NCI-H82 treated with DMSO at 0.1 percent for 48 hours (cell line): Measurements from ENCODE around the gene IREB2.
"Not testable (repeated sequence)": the region's sequence is repeated elsewhere in the genome, so short reads cannot be mapped to it uniquely, and the experiment has no call there.

ENCODE experiments used
- DNase-seq: peaks from one replicate; lab custom pipeline; 2025; ENCODE audit not compliant: unreplicated experiment; lab: John Stamatoyannopoulos, UW

Gene IREB2

DNA sequence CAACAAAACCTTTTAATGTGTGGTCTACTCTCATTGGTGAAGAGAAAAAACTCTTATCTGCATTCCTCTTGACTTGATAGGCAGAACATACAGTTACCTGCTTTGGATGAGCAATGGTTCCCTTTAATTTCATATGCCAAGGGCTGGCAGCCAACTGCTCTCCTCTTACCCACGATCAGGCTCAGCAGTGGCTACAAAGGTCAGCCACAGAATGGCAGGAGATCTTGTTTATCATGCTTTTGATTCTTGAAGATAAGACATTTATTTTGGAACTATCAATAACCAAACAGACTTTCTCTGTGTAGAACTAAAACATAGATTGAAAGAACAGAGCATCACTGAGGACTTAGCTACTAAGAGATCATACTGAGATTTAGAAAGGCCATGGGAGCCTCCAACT, 6.1 kb upstream of the IREB2 start:
- DNase-seq: no peak

DNA sequence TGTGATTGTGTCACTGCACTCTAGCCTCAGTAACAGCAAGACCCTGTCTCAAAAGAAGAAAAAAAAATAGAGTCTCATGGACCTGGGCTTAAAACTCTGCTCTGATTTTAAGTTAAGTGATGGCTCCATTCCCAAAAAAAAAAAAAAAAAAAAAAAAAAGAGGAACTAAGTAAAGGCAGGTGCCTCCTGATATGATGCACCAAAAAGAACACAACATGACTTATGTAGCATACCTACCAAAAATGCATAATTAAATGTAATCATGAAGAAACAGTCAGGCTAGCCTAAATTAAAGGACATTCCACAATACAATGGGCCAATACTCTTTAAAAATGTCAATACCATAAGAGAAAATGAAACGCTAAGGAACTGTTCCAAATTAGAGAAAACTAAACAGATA, 5.4 kb upstream of the IREB2 start:
- no peak for DNase-seq

DNA sequence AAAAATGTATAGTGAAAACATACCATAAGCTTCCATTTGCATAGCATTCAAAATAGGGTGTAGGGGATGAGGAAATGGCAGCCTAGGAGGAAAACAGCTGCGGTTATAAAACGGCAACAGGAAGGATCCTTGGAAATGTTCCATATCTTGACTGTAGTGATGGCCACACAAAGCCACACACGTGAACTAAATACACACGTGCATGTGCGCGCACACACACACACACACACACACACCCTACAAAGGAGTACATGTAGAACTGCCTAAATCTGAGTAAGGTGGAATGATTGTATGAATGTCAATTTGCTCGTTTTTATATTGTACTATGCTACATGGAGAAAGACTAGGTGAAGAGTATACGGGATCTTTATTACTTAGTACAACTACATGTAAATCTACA, 3.9 kb upstream of the IREB2 start:
- no peak for DNase-seq

DNA sequence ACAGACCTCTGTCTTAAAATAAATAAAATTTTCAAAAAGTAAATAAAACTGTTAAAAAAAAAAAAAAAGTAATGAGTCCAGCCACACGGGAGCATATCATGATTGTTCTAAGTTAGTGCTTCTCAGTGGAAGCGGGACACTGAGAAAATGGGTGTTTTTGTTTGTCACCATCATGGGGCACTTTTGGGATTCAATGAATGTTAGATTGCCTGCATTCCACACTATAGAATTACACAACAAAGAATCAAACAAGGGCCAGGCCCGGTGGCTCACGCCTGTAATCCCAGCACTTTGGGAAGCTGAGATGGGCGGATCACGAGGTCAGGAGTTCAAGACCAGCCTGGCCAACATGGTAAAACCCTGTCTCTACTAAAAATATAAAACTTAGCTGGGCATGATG, 3.3 kb upstream of the IREB2 start:
- not testable (repeated sequence) for DNase-seq

DNA sequence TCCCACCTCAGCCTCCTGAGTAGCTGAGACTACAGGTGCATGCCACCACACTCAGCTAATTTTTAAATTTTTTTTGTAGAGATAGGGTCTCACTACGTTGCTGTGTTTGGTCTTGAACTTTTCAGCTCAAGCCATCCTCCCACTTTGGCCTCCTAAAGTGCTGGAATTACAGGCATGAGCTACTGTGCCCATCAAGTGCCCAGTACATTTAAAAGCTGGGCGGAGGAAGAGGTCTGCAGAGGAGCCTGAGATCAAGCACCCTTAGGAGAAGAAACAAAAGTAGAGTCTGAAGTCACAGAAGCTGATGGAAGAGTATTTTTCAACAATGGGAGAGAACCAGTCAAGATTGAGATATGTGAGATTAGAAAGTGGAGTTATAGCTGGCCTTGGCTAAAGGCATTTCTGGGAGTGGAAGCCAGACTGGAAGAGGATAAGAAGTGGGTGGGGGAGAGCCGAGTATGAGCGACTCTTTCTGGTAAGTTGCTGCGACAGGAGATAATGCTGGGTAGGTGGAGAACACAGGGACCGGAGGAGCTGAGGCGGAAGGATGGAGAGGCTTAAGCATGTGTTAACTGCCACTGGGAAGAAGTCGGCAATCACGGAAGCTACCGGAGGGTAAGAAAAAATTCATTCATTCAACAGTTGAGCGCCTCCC, 782 bp upstream of the IREB2 start:
- peak; percentile 60 for DNase-seq

DNA sequence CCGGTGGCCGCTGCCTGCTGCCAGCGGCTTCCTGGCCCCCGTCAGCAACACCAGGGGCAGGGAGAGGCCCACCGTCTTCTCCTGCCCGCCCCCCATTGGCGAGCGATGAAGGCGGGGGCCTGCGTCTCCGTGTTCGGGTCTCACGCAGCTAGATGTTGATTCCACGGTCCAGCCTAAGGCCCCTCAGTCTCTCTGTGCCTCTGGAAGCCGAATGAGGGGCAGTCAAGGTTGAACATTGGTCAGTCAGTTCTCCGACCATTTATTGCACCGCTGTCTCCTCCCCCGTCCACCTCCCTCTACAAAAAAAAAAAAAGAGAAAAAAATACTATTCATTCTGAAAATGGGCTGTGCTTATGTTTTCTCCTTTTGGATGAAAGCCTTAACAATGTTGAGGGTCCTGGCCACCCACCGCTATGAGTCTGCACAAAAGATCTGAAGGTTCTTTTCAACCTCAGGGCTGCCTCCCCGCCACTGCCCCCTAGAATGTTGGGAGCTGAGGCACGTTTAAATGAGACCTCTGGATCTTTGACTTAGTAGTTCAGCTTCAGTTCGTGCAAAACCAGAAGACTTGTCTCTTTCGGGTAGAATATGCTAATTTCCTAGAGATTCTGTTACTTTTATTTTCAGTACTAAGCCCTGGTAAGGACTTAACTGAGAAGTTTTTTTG, 736 bp downstream of the IREB2 start:
- DNase-seq: no peak

DNA sequence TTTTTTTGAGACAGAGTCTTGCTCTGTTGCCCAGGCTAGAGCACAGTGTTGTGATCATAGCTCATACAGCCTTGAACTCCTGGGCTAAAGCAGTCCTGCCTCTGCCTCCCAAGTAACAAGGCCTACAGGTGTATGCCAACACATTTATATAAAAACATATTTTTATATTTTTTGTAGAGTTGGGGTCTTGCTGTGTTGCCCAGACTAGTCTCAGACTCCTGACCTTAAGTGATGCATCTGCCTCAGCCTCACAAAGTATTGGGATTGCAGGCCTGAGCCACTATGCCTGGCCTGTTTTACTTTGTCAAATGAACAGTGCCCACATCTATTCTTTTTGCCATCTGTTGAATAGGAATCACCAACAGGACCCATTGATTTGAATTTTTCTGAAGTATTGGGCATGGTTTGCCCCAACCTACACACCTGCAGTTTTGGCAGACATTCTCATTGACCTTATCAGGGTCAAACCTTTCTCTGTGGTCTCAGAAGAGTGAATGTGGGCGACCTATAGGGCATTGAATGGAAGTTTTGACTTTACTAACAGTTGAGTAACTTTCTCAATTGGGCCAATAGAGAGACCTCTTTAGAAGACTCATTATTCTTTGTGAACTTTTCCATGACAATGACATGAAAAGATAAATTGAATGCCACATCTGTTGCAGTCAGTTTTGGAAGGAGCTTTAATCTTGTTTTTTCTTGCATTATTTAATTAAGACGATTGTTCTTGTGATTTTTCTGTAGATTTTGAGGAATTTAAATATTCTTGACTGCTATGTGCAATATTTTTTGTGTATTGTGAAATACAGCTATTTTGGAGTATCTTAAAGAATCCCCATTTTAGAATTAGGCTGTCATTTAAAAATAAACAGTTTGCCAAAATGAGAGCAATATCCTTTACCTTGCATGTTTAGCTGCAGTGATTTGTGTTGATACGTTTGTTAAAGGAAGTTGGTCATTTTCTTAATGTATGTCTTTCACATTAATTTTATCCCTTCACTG, 2.7 kb downstream of the IREB2 start:
- no peak for DNase-seq

DNA sequence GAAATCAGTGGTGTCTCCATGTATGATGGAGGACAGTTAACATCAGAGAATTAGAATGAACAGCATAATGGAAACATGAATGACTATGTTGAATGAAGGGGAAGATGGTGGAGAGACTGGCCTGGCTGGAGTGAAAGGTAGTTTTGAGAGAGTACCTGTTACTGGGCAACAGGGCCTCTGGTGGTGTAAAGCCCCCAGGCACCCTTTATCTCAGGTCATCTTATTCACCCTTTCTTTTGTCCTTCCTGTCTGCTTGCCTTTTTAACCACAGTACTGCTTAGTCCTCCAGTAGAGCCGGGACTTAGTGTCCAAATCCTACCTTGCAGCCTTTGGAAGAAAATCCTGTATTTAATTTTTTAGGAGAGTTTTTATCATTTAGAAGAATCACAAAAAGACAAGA, 6.2 kb downstream of the IREB2 start:
- DNase-seq: no peak

DNA sequence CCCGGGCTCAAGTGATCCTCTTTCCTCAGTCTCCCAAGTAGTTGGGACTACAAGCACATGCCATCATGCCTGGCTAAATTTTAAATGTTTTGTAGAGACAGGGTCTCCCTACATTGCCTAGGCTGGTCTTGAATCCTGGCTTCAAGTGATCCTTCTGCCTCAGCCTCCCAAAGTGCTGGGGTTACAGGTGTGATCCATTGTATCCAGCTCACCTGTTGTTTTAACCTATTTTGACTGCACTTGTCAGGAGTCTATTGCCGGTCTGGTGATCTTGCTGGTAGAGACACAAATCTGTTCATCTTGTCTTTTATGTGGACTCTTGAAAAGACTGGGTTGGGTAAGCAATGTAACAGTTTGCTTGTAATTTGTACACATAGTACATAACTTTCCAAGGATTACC, 7.9 kb downstream of the IREB2 start:
- no peak for DNase-seq

DNA sequence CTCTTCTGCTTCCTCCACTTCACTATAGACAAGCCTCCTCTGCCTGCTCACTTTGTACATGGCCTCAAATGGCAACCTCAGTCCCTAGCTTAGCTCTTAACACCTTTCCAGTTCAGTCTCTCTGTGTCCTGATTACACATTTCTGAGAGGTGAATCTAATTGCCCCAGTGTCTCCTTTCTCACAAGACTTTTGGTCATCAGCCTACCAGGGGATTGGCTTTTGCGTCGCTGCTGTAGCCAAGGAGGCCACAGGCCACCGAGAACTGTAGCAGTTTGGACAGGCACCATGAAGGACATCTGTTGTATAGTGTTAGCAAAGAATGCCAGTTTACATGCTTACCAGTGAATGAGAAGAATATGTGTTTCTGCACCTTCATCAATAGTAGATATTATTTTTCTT, 8.5 kb downstream of the IREB2 start:
- no peak for DNase-seq

DNA sequence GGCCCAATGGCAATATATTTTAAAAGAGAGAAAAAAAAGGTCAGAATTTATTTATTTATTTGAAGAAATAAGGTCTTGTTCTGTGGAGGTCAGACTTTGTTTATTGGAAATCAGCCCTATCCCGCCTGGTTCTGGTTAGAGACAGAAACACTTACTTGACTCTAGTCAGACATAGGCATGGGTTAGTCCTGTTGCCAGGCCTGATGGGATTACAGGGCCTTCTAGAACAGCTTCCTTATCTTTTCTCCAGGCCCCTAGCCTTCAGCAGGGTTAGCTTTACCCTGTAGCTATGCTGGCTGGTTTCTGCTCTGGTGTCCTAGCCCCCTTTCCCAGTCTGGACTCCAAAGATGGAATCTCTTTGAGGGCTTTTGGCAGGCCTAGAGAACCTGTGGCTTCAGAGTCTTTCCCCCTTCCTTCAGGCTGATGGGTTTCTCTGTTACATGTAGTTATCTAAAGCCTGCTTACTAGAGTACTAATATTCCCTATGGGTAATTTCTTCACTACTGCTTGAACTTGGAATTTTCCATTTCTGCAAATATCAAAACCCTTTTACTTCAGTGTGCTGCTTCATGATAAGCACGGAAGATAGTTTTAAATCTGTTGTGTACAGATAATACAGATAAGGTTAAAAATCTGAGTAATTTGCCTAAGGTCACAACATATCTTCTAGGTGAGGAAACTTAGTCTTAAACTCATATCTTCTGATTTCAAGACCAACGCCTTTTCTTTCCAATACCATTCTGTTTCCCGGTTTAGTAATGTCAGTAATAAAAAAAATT, 10.6 kb downstream of the IREB2 start:
- DNase-seq: no peak

DNA sequence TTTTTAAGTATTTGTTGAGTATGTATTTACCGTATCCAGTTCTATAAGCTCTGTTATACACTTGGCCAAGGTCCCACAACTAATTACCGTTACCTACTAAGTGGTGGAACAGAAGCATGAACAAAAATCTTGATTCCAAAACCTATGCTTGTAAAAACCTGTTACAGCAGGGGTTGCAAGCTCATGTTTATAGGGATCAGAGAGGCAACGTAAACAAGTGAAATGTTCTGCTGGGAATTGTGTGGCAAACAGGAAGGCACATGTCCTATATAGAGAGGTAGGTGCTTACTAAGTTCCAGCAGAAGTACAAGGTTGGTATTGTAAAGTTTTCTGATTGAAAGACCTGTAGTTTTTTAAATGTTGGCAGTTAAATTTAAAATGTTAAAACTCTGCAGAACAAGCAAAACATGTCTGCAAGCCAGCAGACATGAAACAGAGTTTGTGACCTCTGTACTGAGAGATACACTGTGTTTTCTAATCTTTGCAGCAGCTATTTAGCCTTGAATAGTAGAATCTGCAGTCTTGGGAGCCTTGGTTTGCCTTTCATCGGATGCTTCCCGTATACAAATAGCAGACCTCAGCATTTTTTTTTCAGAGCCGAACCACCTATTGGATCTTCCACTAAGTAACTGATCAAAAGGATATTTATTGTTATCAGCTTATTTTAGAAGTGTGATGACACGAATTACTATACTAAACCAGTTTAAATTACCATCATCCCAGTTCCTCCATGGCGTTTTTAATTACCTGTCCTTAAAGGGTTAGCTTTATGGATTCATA, 11.4 kb downstream of the IREB2 start:
- no peak for DNase-seq

DNA sequence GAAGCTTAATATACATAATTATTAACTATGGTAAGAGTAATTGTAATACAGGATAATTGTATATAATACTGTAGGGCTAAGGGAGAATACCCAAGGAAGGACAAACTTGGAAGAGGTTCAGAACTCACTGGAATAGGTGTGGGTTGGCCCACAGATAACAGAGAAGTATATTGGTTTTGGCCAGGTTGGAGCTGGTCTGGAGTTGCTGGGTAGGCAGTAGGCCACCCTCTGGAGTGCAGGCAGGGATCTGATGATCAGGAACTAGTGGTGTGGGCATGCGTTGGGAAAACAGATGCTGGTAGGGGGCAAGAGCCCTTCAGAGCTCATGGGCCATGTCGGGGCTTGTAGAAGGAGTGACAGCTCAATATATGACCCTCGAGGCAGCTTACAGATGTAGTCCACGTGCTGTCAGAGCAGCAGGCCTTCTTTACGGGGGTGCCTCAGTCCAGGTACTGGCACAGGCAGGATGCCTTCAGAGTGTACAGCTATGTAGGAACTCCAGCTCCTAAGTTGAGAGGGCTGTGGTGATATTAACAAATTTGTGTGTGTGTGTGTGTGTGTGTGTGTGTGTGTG, 12.4 kb downstream of the IREB2 start:
- DNase-seq: no peak

DNA sequence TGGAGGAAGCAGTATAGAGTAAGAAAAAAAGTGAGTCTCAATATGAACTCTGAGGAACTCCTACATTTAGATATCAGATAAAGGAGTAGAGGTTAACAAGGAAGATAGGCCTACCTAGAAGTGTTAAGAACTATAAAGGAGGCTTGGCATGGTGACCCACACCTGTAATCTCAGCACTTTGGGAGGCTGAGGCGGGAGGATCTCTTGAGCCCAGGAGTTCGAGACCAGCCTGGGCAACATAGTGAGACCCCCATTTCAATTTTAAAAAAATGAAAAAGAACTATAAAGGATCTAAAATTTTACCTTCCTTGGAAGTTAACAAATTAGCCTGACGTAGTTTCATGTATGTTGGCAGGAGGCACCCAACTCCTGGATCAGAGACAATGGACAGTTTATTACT, 14.5 kb downstream of the IREB2 start:
- DNase-seq: no peak

DNA sequence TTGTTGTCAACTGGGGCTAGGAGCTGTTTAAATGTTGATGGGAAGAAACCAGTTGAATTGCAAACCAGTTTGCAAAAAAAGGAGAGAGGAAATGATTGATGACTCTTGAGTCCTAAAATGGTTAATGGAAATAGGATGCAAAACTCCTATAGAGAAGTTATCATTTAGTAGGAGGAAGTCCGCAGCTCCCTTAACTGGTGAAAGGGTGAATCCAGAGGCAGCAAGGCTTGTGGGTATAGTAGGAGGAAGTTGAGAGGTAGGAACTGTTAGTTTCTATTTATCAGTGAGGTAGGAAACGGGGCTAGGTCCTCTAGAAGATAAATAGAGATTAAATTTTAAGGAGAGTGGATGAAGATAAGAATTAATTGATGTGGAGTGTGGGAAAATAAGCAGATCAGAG, 15.4 kb downstream of the IREB2 start:
- no peak for DNase-seq

DNA sequence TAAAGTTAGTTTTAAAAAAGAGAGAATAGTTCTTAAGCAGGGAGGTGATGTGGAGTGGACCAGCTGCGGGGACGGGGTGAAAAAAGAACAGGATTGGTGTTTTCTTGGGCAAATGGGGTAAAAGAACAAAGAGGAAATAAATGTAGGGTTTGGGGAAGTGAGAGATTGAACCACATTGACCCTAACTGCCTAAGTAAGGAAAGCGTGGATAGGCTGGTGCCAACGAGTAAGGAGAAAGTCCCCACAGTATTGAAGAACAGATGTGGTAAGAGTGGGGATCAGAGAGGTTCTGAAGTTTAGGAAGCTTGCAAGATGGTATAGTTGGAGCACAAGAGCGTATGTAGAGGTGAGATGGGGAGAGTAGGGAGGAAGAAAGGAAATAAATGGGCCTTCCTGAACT, 17.0 kb downstream of the IREB2 start:
- DNase-seq: no peak

DNA sequence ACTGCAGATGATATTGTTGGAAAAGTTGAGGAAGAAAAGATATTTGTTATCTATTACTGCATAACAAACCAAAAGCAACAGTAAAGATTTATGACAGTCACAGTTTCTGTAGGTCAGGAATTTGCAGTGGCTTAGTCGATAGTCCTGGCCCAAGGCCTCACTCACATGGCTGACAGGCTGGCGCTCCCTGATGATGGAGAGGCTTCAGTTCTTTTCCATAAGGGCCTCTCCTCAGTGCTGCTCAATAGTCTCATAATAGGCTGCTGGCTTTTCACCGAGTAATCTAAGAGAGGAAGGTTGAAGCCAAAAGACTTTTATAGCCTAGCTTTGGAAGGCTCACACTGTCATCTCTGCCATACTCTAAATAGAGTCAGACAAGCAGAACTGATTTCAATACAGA, 17.7 kb downstream of the IREB2 start:
- DNase-seq: no peak

DNA sequence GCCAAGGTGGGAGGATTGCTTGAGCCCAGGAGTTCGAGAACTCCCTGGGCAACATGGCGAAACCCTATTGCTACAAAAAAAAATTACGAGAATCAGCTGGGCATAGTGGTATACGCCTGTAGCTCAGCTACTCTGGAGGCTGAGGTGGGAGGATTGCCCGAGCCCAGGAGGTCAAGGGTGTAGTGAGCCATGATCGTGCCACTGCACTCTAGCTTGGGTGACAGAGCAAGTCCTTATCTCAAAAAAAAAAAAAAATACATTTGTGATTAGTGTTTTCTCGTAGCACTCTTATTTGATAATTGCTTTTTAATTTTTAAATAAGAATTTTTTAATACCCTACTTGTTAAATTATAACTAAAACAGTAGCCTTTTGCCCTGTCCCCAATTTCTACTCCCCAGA, 18.4 kb downstream of the IREB2 start:
- no peak for DNase-seq

DNA sequence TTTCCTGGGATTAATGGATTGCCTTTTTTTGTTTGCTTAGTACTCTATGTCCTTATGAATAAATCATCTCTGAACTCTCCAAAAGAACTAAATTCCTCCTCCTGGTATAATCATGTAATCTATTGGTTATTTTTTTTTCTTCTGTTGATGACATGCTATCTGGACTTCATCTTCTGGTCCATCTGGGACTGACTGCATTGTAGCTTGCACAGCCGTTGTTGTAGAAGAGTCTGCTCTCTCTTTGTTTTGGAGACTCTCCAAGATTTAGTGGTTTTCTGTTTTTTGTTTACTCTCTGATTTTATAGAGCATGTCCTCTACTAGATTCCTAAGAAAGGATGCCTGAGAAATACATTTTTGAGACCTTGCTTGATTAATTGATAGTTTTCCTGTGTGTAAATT, 19.1 kb downstream of the IREB2 start:
- DNase-seq: no peak

DNA sequence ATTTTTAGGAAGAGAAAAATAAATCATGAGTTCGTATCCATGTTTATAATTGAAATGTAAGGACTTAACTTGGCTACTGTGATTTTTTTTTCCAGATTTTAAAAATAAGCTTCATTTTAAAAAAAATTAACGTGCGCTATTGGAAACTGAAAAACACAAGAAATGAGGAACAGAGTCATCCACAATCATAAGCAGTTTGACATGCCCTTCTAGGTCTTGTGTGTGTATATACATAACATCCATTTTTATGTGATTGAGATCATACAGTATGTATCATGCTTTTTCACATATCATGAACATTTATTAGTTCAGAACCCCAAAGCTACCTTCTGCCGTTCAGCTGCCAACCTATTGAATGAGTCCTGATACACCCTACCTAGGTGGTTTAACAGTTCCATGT, 22.7 kb downstream of the IREB2 start:
- DNase-seq: no peak
